WI38 (cell line): ENCODE results near the gene MLST8.

Experiments used
- H3K4me3 ChIP-seq: 2 replicates; pipeline ENCODE4 v1.5.1; 2011; ENCODE audit warnings: low read depth, mild to moderate bottlenecking, control low read depth, low read length
- CTCF ChIP-seq: IDR thresholded peaks from 2 replicates; pipeline ENCODE4 v1.5.1; 2012; ENCODE audit warnings: low read depth, mild to moderate bottlenecking, control low read depth, low read length

The MLST8 gene

GRCh38 chr16:2179107-2179501 is 26.1 kb upstream of the MLST8 start:
- no peak overlapping the region for H3K4me3 ChIP-seq
- TF ChIP-seq CTCF: no peak

DNA sequence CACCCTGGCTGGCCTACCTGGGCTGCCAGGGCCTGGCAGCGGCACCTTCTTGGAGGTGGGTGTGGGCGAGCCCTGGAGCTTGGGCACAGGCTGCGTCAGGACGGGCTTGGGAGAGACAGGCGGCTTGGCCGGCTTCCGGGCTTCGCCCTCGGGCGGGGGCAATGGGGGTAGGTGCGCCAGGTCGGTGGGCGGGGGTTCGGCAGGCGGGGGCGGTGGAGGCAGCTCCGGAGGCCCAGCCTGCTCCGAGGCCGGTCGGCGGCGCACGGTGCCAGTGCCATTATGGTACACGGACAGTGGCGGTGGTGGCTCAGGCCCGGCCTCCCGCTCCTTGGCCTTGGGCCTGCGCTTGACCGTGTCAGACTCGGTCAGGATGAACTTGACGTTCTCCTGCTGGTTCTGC is 25.7 kb upstream of the MLST8 start:
- no peak for TF ChIP-seq CTCF
- H3K4me3 ChIP-seq: no peak overlapping the region

- no peak for TF ChIP-seq CTCF
- no peak overlapping the region for H3K4me3 ChIP-seq
Observed at GRCh38 chr16:2180461-2180860, 24.8 kb upstream of the MLST8 start.

DNA sequence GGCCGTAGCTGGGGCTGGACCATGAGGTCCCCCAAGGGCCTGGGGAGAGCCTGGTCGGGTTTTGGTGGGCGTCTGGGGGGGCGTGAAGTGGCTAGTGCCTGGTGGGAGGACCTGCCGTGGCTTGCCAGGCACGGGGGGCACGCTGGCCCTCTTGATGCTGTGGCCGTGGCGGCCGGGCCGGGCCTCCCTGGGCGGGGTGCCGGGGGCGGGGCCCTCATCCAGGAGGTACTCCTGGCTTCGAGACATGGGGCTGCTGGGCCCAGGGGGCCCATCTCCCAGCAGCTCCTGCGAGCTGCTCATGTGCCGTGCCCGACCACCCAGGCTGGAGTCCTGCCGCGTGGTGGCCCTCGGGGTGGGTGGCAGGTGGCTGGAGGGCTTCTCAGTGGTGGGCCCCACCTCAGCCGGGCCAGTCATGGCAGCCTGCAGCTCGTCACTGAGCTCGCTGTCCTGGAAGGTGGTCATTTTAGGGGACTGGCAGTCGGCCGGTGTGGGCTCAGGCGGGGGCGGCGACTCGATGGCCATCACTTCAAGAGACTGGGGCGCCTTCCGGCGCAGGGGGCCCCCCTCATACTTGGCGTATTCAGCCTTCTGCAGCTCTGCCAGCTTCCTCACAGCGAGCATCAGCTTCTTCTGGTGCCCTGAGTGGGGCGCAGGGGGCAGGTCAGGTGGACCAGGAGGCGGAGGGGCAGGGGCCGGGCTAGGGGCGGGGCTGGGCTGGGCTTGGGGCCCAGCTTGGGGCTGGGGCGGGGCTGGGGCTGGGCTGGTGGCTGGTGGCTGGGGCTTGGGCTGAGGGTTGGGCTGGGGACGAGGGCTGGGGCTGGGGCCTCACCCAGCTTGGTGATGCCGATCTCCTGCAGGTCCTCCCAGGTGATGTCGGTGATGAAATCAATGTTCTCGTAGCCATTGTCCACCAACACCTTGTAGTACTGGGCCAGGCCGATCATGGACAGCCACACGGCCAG is 24.0 kb upstream of the MLST8 start:
- H3K4me3 ChIP-seq: no peak overlapping the region
- TF ChIP-seq CTCF: no peak

GRCh38 chr16:2181952-2182351 is 23.3 kb upstream of the MLST8 start:
- TF ChIP-seq CTCF: no peak

GRCh38 chr16:2183671-2184070 is 21.6 kb upstream of the MLST8 start:
- TF ChIP-seq CTCF: no peak
- no peak overlapping the region for H3K4me3 ChIP-seq

More at GRCh38 chr16:2181952-2182351, 23.3 kb upstream of the MLST8 start:
- no peak overlapping the region for H3K4me3 ChIP-seq

DNA sequence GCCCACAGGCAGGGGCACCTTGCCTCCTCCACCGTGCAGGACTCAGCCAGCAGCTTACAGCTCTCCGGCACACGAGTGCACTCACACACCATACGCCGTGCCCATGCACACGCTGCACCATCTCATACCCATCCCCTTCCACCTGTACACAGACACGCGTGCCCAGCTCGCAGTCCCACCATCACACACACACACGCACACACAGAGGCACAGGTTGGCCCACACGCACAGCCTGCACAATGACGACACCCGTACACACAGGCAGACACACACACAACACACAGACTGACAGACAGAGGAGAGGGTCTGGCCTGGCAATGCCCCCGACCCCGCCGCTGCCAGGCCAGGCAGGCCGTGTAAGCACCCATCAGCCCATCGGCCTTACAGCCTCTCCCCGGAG is 20.9 kb upstream of the MLST8 start:
- no peak for TF ChIP-seq CTCF
- no peak overlapping the region for H3K4me3 ChIP-seq
